ENCODE data around the gene CYB5B.
"Not testable (repeated sequence)": the region's sequence is repeated elsewhere in the genome, so short reads cannot be mapped to it uniquely, and the experiment has no call there.

Gene CYB5B

DNA sequence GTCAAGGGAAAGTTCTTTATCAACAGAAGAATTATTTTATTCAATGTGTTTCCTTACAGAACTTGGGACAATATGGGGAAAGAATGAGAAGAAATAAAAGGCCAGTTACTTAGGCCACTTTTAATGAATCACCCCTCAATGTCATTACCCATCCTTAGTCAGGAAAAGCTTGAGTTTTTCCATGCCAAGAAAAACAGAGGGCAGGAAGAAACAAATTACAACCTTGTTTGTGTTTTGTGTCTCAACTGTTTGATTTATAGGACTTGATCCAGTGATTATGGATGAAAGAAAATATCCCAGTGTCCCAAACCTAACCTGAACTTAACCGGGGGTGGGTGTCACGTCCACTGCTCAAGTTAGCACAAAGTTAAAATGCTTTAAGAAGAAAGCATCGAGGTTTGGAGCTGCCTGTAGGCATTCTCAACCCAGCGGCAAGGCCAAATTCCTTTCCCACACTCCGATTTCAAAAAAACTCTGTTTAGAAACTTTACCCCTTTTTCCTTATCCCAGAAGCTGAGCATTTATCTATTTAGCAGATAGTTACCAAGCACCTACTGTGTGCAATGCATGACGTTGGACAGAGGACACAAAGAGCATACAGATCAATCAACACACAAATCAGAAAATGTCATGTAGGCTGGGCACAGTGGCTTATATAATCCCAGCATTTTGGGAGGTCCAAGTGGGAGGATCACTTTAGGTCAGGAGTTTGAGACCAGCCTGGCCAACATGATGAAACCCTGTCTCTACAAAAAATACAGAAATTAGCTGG is 14.0 kb upstream of the CYB5B start:
- DNase-seq: no peak

DNA sequence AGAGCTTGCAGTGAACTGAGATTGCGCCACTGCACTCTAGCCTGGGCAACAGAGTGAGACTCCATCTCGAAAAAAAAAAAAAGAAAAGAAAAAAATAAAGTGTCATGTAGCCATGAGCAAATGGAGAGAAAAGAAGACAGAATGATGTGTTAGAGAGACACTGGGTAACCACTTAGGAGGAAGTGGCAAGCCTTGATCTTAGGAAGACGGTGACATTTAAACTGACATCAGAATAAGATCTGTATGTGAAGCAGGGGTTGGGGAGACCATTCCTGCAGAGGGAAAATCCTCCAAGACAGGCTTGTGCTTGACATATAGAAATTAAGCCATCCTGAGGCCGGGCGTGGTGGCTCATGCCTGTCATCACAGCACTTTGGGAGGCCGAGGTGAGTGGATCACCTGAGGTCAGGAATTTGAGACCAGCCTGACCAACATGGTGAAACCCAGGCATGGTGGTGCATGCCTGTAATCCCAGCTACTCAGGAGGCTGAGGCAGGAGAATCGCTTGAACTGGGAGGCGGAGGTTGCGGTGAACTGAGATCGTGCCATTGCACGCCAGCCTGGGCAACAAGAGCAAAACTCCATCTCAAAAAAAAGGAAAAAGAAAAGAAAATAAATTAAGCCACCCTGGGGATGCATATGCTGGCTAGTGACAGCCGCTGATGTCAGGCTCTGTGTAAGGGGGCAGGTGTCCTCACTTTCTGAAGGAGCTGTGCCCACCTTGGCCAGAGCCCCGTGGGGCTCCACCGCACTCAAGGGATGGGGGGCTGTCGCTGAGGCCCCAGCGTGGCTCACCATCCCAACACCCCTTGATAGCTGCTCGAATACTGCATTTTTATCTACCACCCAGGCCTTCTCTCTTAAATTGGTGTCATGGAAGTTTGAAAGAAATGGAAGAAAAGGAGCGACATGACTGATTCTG is 13.1 kb upstream of the CYB5B start:
- DNase-seq: no peak

- DNase-seq: no peak
These were observed 12.1 kb upstream of the CYB5B start for GRCh38 chr16:69412287-69412686.

DNA sequence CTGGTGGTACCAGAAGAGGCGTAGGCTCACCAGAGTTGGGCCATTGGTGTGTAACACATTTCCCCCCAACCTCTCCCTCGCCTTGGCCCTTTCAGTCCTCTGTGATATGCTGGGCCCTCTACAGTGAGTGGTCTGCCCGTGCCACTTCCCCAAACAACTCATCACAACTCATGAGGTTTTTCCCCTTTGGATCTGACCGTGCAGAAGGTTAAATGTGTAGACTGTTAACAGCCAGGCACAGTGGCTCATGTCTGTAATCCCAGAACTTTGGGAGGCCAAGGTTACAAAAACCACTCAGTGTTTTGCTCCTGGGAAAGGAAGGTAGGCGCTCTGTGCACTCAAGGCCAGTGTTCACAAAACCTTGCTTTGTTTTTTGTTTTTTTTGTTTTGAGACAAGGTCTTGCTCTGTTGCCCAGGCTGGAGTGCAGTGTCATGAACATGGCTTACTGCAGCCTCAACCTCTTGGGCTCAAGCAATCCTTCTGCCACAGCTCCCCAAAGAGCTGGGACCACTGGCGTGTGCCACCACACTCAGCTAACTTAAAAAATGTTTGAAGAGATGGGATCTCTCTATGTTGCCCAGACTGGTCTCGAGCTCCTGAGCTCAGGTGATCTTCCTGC is 11.3 kb upstream of the CYB5B start:
- no peak for DNase-seq

DNA sequence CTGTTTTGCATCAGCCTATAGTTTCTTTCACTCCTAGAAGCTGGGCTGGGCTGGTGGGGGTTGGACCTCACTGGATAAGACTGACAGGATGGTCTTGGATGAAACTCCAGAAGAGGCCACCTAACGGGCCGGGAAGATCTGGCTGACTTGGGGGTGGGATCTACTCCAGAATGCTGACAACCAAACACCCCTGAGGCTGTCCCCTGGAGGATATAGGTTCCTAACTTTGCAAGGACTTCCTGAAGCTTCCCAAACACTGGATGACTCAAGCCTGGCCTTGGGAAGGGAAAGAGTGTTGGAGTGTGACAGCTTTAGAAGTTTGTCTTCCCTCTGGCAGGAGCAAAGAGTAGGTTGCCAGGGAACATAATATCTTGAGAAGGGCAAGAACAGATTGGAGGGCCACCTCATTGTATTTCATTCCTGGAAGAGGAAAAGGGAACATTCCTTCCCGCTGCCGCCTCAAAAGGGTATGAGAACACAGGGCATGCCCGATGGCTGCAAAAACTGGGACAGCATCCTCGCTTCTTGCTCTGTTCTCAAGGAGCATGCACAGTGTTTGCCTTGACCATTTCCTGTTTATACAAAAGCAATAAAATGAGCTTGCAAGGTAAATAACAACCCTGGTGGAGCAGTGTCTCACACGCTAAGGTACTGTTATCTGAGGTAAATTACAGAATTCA is 6.8 kb upstream of the CYB5B start:
- no peak for DNase-seq

DNA sequence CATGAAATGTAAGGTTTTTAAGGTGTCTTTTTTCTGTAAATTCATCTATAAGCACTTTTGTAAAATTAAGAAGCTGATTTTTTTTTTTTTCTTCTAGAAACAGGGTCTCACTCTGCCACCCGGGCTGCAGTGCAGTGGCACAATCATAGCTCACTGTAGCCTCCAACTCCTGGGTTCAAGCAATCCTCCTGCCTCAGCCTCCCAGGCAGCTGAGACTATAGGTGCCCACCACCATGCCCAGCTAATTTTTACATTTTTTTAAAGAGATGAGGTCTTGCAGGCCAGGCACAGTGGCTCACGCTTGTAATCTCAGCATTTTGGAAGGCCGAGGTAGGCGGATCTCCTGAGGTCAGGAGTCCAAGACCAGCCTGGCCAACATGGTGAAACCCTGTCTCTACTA is 4.5 kb upstream of the CYB5B start:
- DNase-seq: no peak

DNA sequence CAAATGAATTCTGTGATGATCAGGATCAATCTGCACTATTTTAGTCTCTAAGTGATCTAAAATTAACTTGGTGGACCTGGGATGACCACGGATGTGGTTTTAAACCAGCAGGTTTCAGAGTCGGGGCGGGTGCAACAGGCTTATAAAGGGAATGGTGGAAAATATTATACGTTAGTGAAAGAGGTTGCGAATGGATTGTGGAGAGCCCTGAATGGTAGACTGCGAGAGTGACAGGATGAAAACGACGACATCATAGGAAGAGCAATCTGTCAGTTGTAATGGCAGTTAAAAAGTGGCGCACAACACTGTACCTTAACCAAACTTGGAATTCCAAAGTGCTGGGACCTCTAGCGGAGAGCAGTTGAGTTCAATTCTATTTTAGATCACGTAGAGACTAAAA is 1.2 kb upstream of the CYB5B start:
- DNase-seq: no peak

- no peak for DNase-seq
These were observed 741 bp downstream of the CYB5B start for GRCh38 chr16:69424935-69425784.

DNA sequence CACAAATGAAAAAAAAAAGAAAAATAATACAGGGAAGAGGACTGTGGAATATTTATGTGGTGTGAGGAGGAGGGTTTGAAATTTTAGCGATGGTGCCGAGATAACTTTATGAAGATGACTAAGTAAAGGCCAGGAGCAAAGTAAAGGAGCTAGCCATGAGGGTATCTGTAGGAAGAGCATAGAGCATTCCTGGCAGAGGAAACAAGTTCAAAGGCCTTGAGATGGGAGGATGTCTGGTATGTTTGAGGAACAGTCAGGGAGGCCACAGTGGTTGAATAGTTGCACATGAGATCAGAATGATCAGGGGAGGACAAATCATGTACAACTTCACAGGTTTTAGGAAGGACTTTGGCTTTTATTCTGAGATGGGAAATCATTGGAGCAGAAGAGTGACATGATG is 4.2 kb downstream of the CYB5B start:
- no peak for DNase-seq

DNA sequence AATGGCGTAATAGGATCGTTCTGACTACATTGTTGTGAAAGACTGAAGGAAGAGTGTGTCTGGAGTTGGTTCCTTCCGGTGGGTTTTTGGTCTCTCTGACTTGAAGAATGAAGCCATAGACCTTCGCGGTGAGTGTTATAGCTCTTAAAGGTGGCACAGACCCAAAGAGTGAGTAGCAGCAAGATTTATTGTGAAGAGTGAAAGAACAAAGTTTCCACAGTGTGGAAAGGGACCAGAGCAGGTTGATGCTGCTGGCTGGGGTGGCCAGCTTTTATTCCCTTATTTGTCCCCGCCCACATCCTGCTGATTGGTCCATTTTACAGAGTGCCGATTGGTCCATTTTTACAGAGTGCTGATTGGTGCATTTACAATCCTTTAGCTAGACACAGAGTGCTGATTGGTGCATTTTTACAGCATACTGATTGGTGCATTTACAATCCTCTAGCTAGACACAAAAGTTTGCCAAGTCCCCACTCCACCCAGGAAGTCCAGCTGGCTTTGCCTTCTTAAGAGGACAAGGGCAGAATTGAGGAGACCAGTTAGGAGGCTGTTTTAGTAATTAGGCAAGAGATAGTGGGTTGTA is 4.7 kb downstream of the CYB5B start:
- DNase-seq: not testable (repeated sequence)

- DNase-seq: no peak
These were observed 7.6 kb downstream of the CYB5B start for GRCh38 chr16:69431948-69432468.

- DNase-seq: no peak
These were observed 9.6 kb downstream of the CYB5B start for GRCh38 chr16:69434066-69434465.

- DNase-seq: no peak
These were observed 11.8 kb downstream of the CYB5B start for GRCh38 chr16:69435977-69436820.

GRCh38 chr16:69436896-69437295 is 12.5 kb downstream of the CYB5B start:
- DNase-seq: no peak

- no peak for DNase-seq
These were observed 14.0 kb downstream of the CYB5B start for GRCh38 chr16:69438465-69438864.

GRCh38 chr16:69440250-69440649 is 15.8 kb downstream of the CYB5B start:
- DNase-seq: no peak

- not testable (repeated sequence) for DNase-seq
These were observed 16.6 kb downstream of the CYB5B start for GRCh38 chr16:69441030-69441429.

DNA sequence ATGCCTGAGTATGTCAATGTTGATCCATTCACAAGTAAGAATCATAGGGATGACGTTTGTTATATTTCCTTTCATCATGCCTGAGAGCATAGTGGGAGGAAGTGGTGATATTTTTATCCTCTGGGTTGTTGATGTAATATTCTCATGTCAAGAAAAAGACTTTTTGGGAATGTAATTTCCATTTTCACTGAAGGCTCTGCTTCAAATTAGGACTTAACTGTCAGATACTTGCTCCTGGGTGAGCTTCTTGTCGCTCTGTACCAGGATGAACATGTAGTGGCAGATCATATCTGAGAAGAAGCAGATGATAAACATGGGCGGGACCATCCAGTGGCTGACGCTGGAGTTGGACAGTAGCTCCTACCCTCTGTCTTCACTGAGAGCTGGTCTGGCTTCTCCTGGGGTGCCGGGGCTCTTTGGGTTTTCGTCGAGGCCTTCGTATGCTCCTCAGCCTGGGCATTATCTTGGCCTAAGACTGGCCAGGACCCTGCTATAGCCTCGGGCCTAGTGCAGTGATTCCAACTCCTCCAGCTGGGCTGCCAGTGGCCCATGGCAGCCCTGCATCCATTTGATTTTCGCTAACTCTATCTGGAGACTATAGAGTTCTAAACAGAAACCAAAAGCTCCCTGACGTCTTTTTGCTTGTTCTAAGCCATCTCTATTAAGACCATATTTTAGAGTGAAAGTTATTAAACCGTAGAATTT is 19.7 kb downstream of the CYB5B start:
- no peak for DNase-seq

- DNase-seq: no peak
These were observed 20.6 kb downstream of the CYB5B start for GRCh38 chr16:69444873-69445517.

Measured in stimulated activated CD4-positive, alpha-beta T cell treated with anti-CD3 and anti-CD28 coated beads, Interleukin-2, amount 100 ng/mL, for 48 hours (primary cell).